ENCODE measurements around the gene DNMT1.

Gene DNMT1

GRCh38 chr19:10141479-10141878 is 53.3 kb downstream of the DNMT1 start:
- no peak for DNase-seq (ENCODE audit: low read depth in 2 of 2)

GRCh38 chr19:10139952-10140351 is 54.8 kb downstream of the DNMT1 start:
- DNase-seq (ENCODE audit: low read depth in 2 of 2): no peak

GRCh38 chr19:10138879-10139795 is 55.6 kb downstream of the DNMT1 start:
- no peak for DNase-seq (ENCODE audit: low read depth in 2 of 2)

- DNase-seq (ENCODE audit: low read depth in 2 of 2): no peak
These were observed 56.7 kb downstream of the DNMT1 start for GRCh38 chr19:10137751-10138682.

- DNase-seq (ENCODE audit: low read depth in 2 of 2): no peak
These were observed 57.8 kb downstream of the DNMT1 start for GRCh38 chr19:10136936-10137335.

- DNase-seq (ENCODE audit: low read depth in 2 of 2): no peak
These were observed 59.0 kb downstream of the DNMT1 start for GRCh38 chr19:10135551-10136334.

GRCh38 chr19:10134040-10134439 is 60.7 kb downstream of the DNMT1 start:
- no peak for DNase-seq (ENCODE audit: low read depth in 2 of 2)

- no peak for DNase-seq (ENCODE audit: low read depth in 2 of 2)
These were observed 61.2 kb downstream of the DNMT1 start for GRCh38 chr19:10133596-10133995.

- no peak for DNase-seq (ENCODE audit: low read depth in 2 of 2)
These were observed 61.8 kb downstream of the DNMT1 start for GRCh38 chr19:10132905-10133304.

GRCh38 chr19:10126213-10126639 is 68.5 kb downstream of the DNMT1 start:
- no peak for DNase-seq (ENCODE audit: low read depth in 2 of 2)

- DNase-seq (ENCODE audit: low read depth in 2 of 2): no peak
These were observed 70.3 kb downstream of the DNMT1 start for GRCh38 chr19:10124429-10124828.

GRCh38 chr19:10122045-10122444 is 72.7 kb downstream of the DNMT1 start:
- DNase-seq (ENCODE audit: low read depth in 2 of 2): no peak

GRCh38 chr19:10120538-10121189 is 74.1 kb downstream of the DNMT1 start:
- DNase-seq (ENCODE audit: low read depth in 2 of 2): no peak

- DNase-seq (ENCODE audit: low read depth in 2 of 2): no peak
These were observed 75.8 kb downstream of the DNMT1 start for GRCh38 chr19:10118960-10119359.

- DNase-seq (ENCODE audit: low read depth in 2 of 2): no peak
These were observed 77.7 kb downstream of the DNMT1 start for GRCh38 chr19:10116866-10117616.

GRCh38 chr19:10116085-10116865 is 78.5 kb downstream of the DNMT1 start:
- no peak for DNase-seq (ENCODE audit: low read depth in 2 of 2)

- no peak for DNase-seq (ENCODE audit: low read depth in 2 of 2)
These were observed 79.2 kb downstream of the DNMT1 start for GRCh38 chr19:10115392-10116084.

GRCh38 chr19:10114651-10115391 is 79.9 kb downstream of the DNMT1 start:
- no peak for DNase-seq (ENCODE audit: low read depth in 2 of 2)

Measured in stimulated activated CD8-positive, alpha-beta memory T cell treated with anti-CD3 and anti-CD28 coated beads, Interleukin-7, amount 100 ng/mL, for 4 hours (primary cell).